Stimulated activated CD8-positive, alpha-beta memory T cell treated with anti-CD3 and anti-CD28 coated beads, Interleukin-12 subunit alpha, Interleukin-12 subunit beta, amount 100 ng/mL, for 1 hour (primary cell): Measurements from ENCODE around the gene RNASEH2A.

ENCODE experiments used
- DNase-seq: peaks from one replicate; pipeline ENCODE4 v3.0.0-alpha.2; 2020; ENCODE audit warnings: low read depth

Gene RNASEH2A

DNA sequence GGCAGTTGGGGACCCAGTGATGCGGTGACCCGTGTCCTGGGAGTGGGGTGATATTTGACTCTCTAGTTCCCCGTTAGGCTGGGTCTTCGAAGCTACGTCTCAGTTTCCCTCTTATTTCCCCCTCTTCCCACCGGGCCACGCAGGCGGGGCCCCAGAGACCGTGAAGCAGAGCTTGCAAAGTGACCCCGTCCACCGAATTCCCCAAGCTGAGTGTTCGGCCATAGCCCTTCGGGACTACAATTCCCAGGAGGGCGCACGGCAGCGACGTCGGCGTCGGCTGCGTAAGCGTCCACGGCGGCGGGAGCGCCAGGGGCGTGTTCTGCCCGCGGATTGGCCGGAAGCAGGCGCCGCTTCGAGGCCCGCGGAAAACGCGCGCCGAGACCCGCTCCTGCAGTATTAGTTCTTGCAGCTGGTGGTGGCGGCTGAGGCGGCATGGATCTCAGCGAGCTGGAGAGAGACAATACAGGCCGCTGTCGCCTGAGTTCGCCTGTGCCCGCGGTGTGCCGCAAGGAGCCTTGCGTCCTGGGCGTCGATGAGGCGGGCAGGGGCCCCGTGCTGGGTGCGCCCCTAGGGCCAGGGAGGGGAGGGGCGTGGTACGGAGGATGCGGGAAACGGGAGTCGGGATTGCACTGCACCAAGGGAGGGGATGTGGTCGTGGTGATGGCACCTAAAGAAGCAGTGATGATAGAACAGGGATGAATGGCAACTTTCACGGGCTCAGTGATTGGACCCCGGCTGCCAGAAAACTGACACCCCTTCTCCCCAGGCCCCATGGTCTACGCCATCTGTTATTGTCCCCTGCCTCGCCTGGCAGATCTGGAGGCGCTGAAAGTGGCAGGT, at the start of gene RNASEH2A:
TSS of gene RNASEH2A (plus strand) at position 343 of the 840 bp plus-strand sequence. CDS start at position 433, 90 bp downstream.
- DNase-seq = peak; percentile 74

GRCh38 chr19:12757544-12758274, 48.7 kb upstream of the RNASEH2A start:
- no peak for DNase-seq

DNA sequence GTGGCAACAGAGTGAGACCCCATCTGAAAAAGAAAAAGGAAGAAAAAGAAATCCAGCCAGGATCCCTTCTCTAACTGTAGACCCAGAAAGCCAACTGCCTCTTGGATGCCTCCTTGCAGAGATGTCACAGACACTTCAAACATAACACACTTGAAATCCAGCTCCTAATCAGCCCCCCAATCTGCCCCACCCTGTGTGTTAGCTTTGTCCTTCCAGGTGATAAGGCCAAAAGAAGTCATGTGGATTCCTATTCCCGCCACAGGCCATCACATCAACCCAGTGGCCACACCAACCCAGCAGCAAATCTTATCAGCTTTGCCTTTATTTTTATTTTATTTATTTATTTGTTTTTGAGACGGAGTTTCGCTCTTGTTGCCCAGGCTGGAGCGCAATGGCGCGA, 46.7 kb upstream of the RNASEH2A start:
- DNase-seq = no peak

DNA sequence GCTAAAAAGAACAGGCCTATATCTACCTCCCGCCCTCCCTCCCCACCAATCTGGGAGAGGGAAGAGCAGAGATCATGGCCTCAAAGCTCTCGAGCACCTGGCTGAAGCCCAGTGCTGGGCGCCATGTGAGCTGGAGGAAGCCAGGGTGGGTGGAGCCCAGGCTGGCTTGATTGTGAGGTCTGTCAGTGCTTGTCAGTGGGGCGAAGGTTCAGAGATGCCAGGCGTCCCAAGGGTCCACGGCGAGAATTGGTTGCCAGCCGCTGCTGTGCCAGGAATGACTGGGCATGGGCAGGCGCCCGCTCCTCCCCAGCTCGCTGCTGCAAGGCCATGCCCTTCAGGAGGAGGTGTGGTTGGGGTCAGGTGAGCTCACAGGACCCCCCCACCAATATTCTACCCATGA, 43.3 kb upstream of the RNASEH2A start:
- DNase-seq = no peak

GRCh38 chr19:12764698-12765097, 41.7 kb upstream of the RNASEH2A start:
- DNase-seq = no peak

- DNase-seq = no peak
These were observed 40.3 kb upstream of the RNASEH2A start for GRCh38 chr19:12766051-12766521.

- DNase-seq = no peak
These were observed 39.2 kb upstream of the RNASEH2A start for GRCh38 chr19:12767150-12767549.

DNA sequence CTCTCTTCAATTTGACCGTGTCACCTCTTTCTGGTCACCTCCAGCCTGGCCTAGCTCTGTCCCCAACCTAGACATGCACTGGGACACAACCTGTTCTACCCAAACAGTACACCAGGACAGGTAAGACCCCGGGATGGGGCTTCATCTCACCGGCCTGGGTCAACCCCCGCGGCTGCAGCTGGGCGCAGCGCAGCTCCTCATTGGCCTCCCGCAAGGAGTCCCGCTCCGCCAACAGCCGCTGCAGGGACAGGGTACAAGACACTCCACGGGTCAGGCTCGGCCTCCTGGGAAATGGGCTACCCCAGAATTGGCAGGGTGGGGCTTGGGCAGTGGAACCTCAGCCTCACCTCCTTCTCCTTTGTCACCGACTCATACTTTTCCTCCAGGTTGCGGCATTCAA, 38.7 kb upstream of the RNASEH2A start:
- no peak for DNase-seq

DNA sequence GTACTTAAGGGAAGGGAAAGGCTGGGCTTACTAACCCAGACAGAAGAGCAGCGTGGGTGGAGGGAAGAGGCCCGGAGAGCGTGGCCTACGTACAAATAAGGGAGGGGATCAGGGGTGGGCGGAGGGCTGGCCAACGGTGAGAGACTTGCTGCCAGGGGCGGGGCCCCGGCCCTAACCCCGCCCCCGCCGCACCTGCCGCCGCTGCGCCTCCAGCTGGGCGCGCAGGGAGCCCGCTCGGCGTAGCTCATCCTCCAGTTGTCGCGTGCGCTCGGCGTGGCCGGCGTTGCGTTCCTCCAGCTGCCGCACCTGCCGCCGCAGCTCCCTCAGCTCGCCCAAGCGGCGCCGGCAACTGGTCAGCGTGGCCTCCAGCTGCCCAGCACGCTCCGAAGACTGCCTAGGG, 36.7 kb upstream of the RNASEH2A start:
- no peak for DNase-seq

DNA sequence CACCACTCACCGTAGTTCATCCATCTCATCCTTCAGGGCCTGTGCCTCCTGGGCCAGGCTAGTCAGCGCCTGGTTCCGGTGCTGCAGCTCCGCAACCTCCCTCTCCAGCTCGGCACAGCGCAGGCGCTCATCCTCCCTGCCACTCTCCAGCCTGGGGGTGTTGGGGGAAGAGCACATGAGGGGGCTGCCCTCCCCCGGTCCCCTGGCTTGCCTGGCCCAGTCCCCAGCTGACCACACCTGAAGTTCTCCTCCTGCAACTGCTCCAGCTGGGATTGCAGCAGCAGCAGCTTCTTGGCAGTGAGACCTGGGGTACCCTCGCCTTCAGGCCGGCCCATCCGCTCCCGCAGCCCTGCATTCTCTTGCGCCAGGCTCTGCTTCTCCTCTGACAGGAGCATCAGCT, 35.5 kb upstream of the RNASEH2A start:
- no peak for DNase-seq

DNA sequence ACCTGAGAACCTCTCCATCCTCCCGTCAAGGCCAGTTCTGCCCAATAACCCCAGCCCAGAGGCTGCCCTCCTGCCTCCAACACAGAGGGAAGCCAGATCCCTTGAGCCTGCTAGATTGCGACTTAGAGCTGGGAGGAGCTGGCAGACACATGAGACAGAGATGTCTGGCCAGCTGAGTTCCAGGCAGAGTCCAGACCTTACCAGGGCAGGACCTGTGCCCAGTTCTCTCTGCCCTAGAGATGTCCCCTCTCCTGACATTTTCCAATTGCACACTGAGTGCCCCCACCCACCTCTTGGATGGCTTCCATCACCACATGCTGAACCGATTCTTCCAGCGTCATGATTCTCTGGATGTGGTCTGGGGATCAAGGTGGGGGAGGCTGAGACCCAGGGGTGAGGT, 34.1 kb upstream of the RNASEH2A start:
- DNase-seq = no peak

DNA sequence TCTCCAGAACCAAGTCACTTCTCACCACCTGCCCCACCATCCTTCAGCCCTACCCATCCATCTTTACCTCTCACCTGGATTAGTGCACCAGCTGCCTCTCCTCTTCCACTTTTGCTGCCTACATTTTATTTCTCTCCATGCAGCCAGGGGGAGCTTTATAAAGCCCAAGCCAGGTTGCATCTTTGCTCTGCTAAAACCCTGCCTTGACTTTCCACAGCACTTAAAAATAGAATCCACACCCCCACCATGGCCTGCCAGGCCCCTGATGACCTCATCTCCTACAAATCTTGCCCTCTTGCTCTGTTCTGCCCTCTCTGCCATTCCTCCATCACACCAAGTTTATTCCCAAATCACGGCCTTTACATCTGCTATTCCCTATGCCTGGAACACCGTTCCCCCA, 32.8 kb upstream of the RNASEH2A start:
- no peak for DNase-seq

- DNase-seq = no peak
These were observed 31.5 kb upstream of the RNASEH2A start, which contains the start of gene HOOK2 for GRCh38 chr19:12774588-12775555. TSS of gene HOOK2 (minus strand) at chr19:12775552. CDS start at chr19:12775449, 103 bp downstream.

- DNase-seq = peak; percentile 65
These were observed 29.0 kb upstream of the RNASEH2A start for GRCh38 chr19:12777217-12778016.

GRCh38 chr19:12778017-12778904, 28.1 kb upstream of the RNASEH2A start:
- DNase-seq = no peak

GRCh38 chr19:12778905-12779161, 27.6 kb upstream of the RNASEH2A start:
- DNase-seq = no peak

GRCh38 chr19:12779162-12779993, 27.0 kb upstream of the RNASEH2A start:
- no peak for DNase-seq

DNA sequence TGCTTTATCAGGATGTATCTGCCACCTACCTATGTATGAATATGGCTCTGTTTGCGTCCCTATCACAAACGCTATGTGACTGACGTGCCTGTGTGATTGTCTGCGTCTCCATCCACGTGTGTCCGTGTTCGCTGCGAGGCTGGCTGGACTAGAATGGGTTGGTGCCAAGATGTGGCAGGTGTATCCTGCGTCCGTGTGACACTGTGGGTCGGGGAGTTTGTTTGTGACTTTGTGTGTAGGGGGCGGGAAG, 24.3 kb upstream of the RNASEH2A start:
- no peak for DNase-seq

GRCh38 chr19:12782424-12783290, 23.7 kb upstream of the RNASEH2A start:
- DNase-seq = peak; percentile 83
